Body of pancreas (tissue), 4 donors: ENCODE measurements around the gene AVL9. TPM values are rescaled to one million over a fixed set of nuclear protein-coding genes. Genes with fewer than 3 reads are reported as not detected.
A peak's percentile ranks its signal among the peaks of the same experiment; 100 is the strongest.

Experiments used
- ATAC-seq: fragments of 150-250 bp; one replicate; pipeline ENCODE4 v1.9.1; 2016
- DNase-seq, 4 donors: peaks; one replicate each; pipeline ENCODE4 v3.0.0-alpha.2; 2019
- H3K27ac ChIP-seq, 4 donors: fragments of 200-600 bp; sonication (generic); 1 replicate in 3 of 4; 2 replicates in 1 of 4; pipeline versions ENCODE4 v1.5.1 to v1.6.1; 2016 to 2019; ENCODE audit warnings: mild to moderate bottlenecking in 1 of 4, mixed read lengths in 1 of 4, moderate library complexity in 1 of 4
- H3K27me3 ChIP-seq, 2 donors: fragments of 200-600 bp; sonication (generic); one replicate each; pipeline ENCODE4 v1.6.0; 2016; ENCODE audit warnings: mild to moderate bottlenecking in 1 of 2
- H3K36me3 ChIP-seq, 2 donors: fragments of 200-600 bp; sonication (generic); replicated peaks in 1 of 2; 2 replicates each; pipeline ENCODE4 v1.5.1; 2016; ENCODE audit warnings: low read depth in 2 of 2; ENCODE audit not compliant: insufficient read depth in 1 of 2
- H3K4me1 ChIP-seq: fragments of 200-600 bp; sonication (generic); one replicate; pipeline ENCODE4 v1.6.0; 2016
- H3K4me3 ChIP-seq, 2 donors: fragments of 200-600 bp; sonication (generic); 1 replicate in 1 of 2; 2 replicates in 1 of 2; pipeline ENCODE4 v1.5.1; 2016 to 2019
- H3K9me3 ChIP-seq, 3 donors: fragments of 200-600 bp; sonication (generic); 1 replicate in 2 of 3; 2 replicates in 1 of 3; pipeline ENCODE4 v1.5.1; 2016
- POLR2A ChIP-seq, 3 donors: fragments of 450-650 bp; IDR thresholded peaks; one replicate each; pipeline ENCODE4 v1.6.1; 2016; ENCODE audit warnings: antibody characterized with exemption in 3 of 3, mild to moderate bottlenecking in 2 of 3
- WGBS, 2 donors: methylation state at CpG; one replicate each; pipeline ENCODE4 v1.1.5; 2017; 5-methylcytosine and 5-hydroxymethylcytosine counted together
- intact Hi-C: fragments of 100-400 bp; cut with DNase I; formaldehyde crosslinking; loops from one replicate; pipeline ENCODE4 v1.15.1; 2023
- total RNA-seq, 2 donors: library from RNA; depleted of rRNA; stranded (reverse); fragments of >200 nt; gene quantifications; one replicate each; pipeline ENCODE4 v1.1.0, GENCODE V29; 2016
- TF ChIP-seq, protein P1 (sequence below), 7 experiments: fragments of 450-650 bp in 4 of 7; fragments of 200-600 bp in 3 of 7; sonication (generic) in 3 of 7; IDR thresholded peaks; one replicate each; pipeline ENCODE4 v1.5.1; 2016 to 2019; ENCODE audit warnings: antibody characterized with exemption in 7 of 7

Gene AVL9
- total RNA-seq, 2 donors from 2014 or later: 15.3 to 19.8 TPM

DNA sequence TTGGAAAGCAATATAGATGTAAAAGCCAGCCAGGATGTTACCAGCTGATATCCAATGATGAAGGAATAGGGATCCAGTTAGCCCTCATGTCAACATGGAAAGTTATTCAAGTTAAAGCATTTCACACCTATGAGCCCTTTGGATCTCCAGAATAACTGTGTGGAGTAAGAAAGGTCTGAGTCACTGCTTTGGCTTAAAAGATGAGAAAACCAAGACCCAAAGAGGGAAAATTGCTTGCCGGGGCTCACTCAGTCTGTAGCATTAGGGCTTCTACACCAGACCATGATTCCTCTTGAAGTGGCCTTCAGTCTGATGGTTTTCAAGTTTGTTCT lies 17.7 kb upstream of the AVL9 start:
- H3K27me3 ChIP-seq: no peaks in the 10 kb centered on the region
- peaks cover 16% of the 10 kb centered on the region for H3K4me1 ChIP-seq
- no peaks in the 10 kb centered on the region for H3K36me3 ChIP-seq
- TF ChIP-seq, protein P1, sequence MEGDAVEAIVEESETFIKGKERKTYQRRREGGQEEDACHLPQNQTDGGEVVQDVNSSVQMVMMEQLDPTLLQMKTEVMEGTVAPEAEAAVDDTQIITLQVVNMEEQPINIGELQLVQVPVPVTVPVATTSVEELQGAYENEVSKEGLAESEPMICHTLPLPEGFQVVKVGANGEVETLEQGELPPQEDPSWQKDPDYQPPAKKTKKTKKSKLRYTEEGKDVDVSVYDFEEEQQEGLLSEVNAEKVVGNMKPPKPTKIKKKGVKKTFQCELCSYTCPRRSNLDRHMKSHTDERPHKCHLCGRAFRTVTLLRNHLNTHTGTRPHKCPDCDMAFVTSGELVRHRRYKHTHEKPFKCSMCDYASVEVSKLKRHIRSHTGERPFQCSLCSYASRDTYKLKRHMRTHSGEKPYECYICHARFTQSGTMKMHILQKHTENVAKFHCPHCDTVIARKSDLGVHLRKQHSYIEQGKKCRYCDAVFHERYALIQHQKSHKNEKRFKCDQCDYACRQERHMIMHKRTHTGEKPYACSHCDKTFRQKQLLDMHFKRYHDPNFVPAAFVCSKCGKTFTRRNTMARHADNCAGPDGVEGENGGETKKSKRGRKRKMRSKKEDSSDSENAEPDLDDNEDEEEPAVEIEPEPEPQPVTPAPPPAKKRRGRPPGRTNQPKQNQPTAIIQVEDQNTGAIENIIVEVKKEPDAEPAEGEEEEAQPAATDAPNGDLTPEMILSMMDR (IDR thresholded peaks at IDR 0.05): no peak
- no peak for TF ChIP-seq POLR2A (IDR thresholded peaks at IDR 0.05)
- 83 to 88% methylated on average over 1 of the region's 1 CpG for WGBS, 2 donors
- no peak overlapping the region for H3K4me3 ChIP-seq
- H3K9me3 ChIP-seq: no peaks in the 10 kb centered on the region
- DNase-seq: no peak
- no peak for ATAC-seq
- intact Hi-C loops: loop anchor here (10.0 kb wide), 1 partner anchor 263 kb away; no protein-coding TSS in a partner anchor
- H3K27ac ChIP-seq: no peak overlapping the region

GRCh38 chr7:32479574-32480200 lies 15.6 kb upstream of the AVL9 start:
- Histone ChIP-seq H3K36me3 (no peaks in the 10 kb centered on the region), H3K4me3 (no peak overlapping the region), H3K27me3 (no peaks in the 10 kb centered on the region), H3K4me1 (peaks cover 16% of the 10 kb centered on the region), H3K27ac (no peak overlapping the region), H3K9me3 (no peaks in the 10 kb centered on the region)
- TF ChIP-seq, protein P1 (IDR thresholded peaks at IDR 0.05): peak; percentile 60 to 83 (median 72)
- no peak for TF ChIP-seq POLR2A (IDR thresholded peaks at IDR 0.05)
- intact Hi-C loops: loop anchor here (10.0 kb wide), 1 partner anchor 265 kb away; no protein-coding TSS in a partner anchor
- no peak for ATAC-seq
- WGBS, 2 donors: 81% methylated on average over 1 to 2 of the region's 2 CpGs
- peak in 3 of 4 donors; percentile 26 to 44 (median 33) for DNase-seq

DNA sequence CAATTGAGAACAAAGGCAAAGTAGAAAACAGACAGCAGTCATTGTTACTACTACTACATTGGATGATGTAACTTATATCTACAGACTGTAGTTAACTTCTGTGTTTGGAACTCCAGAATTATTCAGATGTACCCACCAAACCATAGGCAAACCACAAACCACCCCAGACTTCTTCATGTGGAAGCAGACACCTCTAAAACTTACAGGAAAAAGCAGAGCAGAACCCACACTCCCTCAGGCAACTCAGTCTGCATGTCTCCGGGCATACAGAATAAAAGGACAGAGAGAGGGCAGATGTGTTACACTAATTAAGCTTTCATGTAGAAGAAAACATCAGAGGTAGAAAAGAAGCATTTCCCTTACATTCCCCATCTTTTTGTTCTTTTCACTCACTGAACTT lies 14.1 kb upstream of the AVL9 start:
- ATAC-seq (no peak), DNase-seq (no peak)
- Histone ChIP-seq H3K36me3 (peaks cover 0 to under 1% of the 10 kb centered on the region in 2 donors), H3K4me3 (no peak overlapping the region), H3K9me3 (no peaks in the 10 kb centered on the region), H3K27me3 (no peaks in the 10 kb centered on the region), H3K4me1 (peaks cover 16% of the 10 kb centered on the region), H3K27ac (peak overlapping the region; percentile 50 to 81 (median 65))
- TF ChIP-seq, protein P1 (IDR thresholded peaks at IDR 0.05): no peak
- no peak for TF ChIP-seq POLR2A (IDR thresholded peaks at IDR 0.05)
- WGBS, 2 donors: 42 to 59% methylated on average over 1 of the region's 1 CpG
- intact Hi-C loops: no loop called here

GRCh38 chr7:32481921-32482320 lies 13.4 kb upstream of the AVL9 start:
- DNase-seq (peak in 3 of 4 donors; percentile 26 to 50 (median 32)), ATAC-seq (peak; percentile 72)
- intact Hi-C loops: no loop called here
- Histone ChIP-seq H3K4me3 (no peak overlapping the region), H3K27me3 (no peaks in the 10 kb centered on the region), H3K9me3 (no peaks in the 10 kb centered on the region), H3K36me3 (peaks cover 0 to 2% of the 10 kb centered on the region in 2 donors), H3K27ac (peak overlapping the region; percentile 53 to 81 (median 65)), H3K4me1 (peaks cover 16% of the 10 kb centered on the region)
- 17 to 24% methylated on average over 3 of the region's 3 CpGs for WGBS, 2 donors
- TF ChIP-seq, protein P1 (IDR thresholded peaks at IDR 0.05): no peak
- no peak for TF ChIP-seq POLR2A (IDR thresholded peaks at IDR 0.05)

DNA sequence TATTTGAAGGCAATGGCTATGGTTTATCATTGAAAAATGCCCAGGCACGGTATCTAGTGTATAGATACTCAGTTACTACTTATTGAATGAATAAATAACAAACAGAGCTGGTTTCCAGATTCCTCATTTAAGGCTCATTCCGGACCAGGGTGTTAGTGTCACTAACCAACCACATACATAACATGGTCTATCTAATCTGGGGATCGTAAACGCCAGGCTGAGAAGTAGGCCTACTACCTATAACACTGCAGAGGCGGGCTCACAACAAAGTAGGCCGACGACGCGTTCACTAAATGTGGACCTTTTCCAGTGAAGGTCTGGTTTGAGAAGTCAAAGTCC lies 5.5 kb upstream of the AVL9 start:
- H3K27ac ChIP-seq: peak overlapping the region; percentile 77 to 89 (median 82)
- peaks cover 27% of the 10 kb centered on the region for H3K4me1 ChIP-seq
- no peak for DNase-seq
- H3K36me3 ChIP-seq: peaks cover 0 to 5% of the 10 kb centered on the region in 2 donors
- intact Hi-C loops: no loop called here
- 1 to 5% methylated on average over 9 of the region's 9 CpGs for WGBS, 2 donors
- no peaks in the 10 kb centered on the region for H3K9me3 ChIP-seq
- TF ChIP-seq, protein P1 (IDR thresholded peaks at IDR 0.05): no peak
- TF ChIP-seq POLR2A (IDR thresholded peaks at IDR 0.05): no peak
- H3K4me3 ChIP-seq: peak overlapping the region; percentile 73 to 89
- H3K27me3 ChIP-seq: no peaks in the 10 kb centered on the region
- ATAC-seq: no peak
